Amniotic epithelial cell (primary cell): ENCODE results near the gene CCDC146.
"Not testable (repeated sequence)": the region's sequence is repeated elsewhere in the genome, so short reads cannot be mapped to it uniquely, and the experiment has no call there.

ENCODE experiments used
- DNase-seq: peaks from one replicate; pipeline ENCODE4 v3.0.0-alpha.2; 2010; ENCODE audit warnings: low read depth

Gene CCDC146

GRCh38 chr7:77140291-77140690, 17.9 kb downstream of the CCDC146 start:
- DNase-seq: not testable (repeated sequence)

DNA sequence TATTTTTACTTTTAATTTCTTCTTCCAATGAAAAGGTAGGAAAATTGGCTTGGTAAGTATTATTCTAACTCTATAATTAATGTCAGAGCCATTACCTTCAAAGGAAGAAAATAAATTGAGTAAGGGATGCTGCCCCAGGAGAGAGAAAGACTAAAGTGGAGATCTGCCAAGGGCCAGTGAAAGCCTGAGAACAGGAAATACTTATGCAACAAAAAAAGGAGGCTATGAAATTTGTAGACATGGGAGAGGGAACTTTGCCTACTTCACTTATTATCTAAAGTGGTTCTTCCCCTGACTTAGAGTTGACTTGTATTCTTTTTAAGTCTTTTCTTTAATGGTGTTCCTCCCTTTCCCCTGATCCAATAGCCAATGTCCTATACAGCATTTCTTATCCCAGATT, 29.8 kb downstream of the CCDC146 start:
- DNase-seq: not testable (repeated sequence)

GRCh38 chr7:77154917-77155464, 32.6 kb downstream of the CCDC146 start:
- not testable (repeated sequence) for DNase-seq

DNA sequence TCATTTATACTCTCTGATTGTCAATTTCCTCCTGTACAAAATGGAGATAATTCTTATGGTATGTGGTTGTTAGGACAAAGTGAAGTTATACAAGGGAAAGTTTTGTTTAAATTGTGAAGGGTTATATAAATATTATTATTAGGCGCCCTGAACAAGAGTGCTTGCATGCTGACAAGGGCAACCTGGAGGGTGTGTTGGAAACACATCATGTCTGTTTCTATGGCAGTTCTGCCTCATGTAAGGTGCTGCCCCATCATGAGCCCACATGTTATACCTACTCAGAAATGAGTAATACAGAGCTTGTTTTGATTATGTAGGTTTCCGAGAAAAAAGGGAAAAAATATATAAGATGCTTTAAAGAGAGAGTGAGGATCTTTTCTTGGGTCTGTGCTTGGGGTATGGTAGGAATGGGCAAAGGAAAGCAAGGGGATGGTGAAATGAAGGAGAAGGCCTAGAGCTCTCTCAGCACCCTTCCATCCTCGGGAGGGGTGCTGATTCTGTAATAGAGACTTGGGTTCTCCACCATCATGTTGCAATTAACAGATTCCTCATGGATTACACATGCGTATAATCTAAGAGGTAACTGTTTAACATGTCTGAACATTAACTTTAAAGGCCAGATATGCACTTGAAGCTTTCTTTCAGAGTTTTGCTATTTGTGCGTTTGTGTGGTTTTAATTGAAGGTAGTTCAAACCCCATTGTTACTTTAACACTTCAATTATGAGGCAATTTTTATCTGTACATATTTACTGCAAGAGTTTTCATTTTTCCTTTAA, 33.4 kb downstream of the CCDC146 start:
- DNase-seq: not testable (repeated sequence)

- DNase-seq: not testable (repeated sequence)
Measured at GRCh38 chr7:77157034-77157433, 34.6 kb downstream of the CCDC146 start.

DNA sequence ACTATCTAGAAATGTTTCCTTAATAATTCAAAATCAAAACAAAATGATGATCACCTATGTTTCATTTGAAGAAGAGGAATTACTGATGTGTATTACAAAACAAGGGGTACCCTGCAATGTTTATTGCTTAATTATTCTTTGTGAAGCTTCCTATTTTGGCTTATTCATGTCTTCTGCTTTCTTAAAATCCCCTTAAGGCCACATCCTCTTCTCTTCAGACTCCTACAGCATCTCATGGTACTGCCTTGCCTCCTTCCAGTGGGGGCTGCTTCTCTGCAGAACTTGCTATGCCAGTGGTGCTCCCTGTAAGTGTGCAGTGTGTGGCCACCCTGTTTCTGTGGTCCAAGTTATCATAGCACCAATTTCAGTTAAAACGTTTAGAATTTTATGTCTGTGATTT, 35.0 kb downstream of the CCDC146 start:
- DNase-seq: peak; percentile 3

DNA sequence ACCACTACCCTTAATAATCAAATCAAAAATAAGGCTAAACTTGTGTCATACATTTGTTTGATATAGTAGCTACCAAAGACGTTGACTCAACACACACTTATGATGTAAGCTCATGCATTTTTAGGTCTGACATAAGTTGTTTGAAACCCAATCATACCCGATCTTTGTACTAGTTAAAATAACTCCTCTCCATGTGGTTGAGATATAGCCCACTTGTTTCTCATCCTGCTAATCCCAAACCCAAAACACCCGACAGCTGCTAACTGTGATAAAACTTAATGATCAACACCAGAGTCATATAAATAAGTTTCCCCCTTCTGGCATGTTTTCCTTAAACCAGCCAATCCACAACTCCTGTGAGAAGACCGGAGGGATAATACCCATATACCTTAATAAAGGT, 48.7 kb downstream of the CCDC146 start:
- not testable (repeated sequence) for DNase-seq

DNA sequence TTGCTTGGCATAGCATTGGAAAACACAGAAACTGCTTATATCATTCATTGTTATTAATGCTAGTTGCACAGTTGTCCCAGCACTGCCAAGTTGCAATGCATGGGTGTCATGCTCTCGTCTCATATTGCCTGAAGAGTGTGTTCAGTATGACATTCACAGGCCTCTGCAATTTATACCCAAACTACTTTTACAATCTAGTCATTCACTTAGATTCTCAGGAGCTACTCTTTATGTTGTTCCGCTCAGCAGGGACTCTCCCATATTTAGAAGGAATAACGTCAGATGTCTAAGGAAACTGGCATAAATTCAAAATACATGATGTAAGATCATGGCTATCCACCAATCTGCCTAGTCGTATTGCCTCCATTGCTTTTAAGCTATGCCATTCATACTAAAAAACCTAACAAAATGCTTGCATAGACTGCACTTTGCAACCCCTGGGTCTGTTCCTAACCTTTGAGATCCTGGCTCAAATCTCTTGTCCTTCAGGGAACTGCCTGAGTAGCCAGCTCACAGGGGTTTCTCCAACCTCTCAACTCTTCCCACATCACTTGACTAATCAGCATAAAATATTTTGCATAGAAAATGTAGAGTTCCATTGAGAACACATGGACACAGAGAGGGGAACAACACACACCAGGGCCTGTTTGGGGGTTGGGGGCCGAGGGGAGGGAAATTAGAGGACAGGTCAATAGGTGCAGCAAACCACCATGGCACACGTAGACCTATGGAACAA, 50.2 kb downstream of the CCDC146 start:
- not testable (repeated sequence) for DNase-seq

- not testable (repeated sequence) for DNase-seq
Measured at GRCh38 chr7:77174418-77174817, 52.0 kb downstream of the CCDC146 start.

GRCh38 chr7:77175274-77175800, 52.9 kb downstream of the CCDC146 start:
- not testable (repeated sequence) for DNase-seq

DNA sequence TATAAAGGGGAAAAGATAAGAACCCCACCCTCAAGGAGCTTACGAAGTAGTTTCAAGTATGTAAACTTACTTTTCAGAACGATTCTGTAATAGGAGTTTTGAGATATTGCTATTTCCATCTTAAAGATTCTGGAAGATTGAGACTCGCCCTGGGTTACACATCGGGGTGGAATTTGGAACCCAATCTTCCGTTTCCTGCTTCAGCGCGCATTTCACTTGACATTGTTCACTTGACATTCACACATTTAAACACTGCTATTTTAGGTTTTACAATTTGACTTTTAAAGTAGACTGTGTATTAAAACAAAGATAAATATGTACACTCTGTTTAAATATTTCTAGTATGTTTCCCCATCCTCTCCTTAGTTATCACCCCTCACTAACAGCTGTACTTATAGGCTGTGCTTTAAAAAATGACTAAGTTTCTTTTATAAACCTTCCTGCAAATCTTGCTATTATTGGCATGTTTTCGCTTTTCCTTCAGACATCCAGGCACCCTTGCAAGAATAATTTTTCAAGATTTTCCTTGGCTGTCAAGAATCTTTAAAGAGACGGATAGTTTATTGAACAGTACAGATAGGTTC, 55.0 kb downstream of the CCDC146 start:
- not testable (repeated sequence) for DNase-seq

- DNase-seq: not testable (repeated sequence)
Measured at GRCh38 chr7:77178024-77178423, 55.6 kb downstream of the CCDC146 start.

GRCh38 chr7:77181015-77181595, 58.7 kb downstream of the CCDC146 start:
- no peak for DNase-seq

DNA sequence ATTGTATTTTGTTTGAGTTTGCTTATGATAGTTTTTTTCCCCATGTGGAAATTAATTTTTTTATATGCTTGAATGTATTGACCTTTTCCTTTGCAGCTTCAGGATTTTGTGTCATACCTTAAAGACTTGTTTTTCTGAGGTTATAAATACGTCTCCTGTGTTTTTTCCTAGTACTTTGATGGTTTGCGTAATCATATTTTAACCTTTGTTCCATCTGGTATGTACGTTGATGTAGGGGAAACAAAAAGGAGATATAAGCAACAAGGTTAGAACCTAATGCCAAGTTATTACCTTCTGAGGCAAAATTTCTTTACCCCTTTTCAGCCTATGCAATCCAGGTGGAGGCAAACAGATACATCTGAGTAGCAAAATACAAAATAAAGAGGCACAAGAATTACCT, 59.3 kb downstream of the CCDC146 start:
- DNase-seq: no peak

- DNase-seq: no peak
Measured at GRCh38 chr7:77182261-77182660, 59.8 kb downstream of the CCDC146 start.

- no peak for DNase-seq
Measured at GRCh38 chr7:77184463-77184862, 62.0 kb downstream of the CCDC146 start.

DNA sequence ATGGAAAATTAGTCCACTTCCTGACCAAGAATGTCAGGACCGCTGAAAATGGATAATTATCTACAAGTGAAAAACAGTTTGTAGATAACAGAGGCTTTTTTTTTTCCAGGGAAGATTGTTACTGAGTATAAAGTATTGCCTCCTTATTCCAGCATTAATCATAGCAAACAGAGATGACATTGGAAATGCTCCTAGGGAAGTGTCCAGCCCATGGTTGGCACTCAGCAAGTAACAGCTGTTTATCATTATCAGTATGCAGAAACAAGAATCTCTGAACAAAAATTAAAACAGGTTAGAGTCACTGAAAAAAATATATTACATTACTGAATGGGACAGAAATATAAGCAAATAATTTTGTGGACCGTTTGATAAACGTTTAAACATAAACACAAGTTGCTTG, 62.6 kb downstream of the CCDC146 start:
- no peak for DNase-seq

GRCh38 chr7:77185866-77186265, 63.5 kb downstream of the CCDC146 start:
- DNase-seq: no peak

DNA sequence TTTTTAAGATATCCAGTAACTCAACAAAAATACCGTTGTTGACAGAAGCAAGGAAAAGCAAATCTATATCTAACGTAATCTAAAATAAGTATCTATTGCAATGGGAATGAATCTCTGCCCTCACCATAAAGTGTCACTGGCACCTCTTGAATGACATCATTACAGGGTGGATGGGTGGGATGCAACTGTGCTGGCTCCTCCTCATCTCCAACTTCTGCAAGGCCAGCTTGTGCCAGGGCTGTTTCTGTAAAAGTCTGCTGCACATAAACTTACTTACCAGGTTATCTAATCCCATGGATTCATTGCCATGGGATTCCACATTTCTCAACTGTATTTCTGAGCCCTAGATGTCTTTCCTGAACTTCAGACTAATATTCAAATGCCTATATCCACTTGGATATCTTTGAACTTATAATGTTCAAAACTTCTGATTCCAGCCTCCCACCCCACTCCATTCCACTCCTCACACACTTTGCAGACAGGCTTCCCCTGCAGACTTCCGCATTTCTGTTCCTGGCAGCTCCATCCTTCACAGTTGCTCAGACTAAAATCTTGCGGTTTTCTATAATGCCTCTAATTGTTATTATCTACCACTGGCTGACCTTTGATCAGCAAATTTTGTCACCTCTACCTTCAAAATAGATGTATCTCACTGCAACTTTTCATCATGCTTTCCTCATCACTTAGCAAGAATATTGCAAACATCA, 66.5 kb downstream of the CCDC146 start:
- DNase-seq: peak; percentile 8

DNA sequence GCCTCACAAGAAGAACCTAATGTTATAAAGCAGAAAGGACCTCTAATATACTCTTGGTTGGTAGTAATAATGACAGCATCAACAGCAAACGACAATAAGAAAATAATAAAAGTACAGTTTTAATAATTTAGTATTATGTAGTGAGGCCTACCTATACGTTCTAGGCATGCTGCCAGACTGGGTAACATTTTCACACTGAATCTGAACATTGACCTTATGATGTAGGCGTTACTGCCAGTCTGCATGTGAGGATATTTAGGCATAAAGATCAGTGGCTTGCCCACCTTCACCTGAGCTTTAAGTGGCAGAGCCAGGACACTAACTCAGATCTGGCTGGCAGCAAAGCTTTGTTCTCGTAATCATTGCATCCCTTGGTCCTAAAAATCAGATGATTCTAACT, 74.7 kb downstream of the CCDC146 start:
- DNase-seq: no peak
